ENCODE measurements around the gene SORBS2.

SORBS2 gene

DNA sequence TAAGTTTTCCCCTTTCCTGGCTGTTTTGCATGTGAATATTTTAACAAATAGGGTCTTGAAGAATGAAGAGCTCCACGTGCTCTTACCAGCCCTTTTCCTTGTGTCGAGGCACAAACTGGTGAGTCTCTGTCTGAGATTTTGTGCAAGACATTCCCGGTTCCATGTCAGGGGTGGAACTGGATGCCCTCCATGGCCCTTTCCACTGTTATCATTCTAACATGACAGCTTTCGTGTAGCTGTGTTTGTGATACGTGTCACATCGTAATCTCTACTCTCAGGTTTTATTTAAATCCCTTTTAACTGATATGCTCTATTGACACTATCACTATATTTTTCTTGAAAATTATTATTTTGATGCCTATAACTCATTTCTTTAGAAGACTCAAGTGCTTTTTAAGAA, 130.4 kb downstream of the SORBS2 start (continued):
- TF ChIP-seq, protein P1, sequence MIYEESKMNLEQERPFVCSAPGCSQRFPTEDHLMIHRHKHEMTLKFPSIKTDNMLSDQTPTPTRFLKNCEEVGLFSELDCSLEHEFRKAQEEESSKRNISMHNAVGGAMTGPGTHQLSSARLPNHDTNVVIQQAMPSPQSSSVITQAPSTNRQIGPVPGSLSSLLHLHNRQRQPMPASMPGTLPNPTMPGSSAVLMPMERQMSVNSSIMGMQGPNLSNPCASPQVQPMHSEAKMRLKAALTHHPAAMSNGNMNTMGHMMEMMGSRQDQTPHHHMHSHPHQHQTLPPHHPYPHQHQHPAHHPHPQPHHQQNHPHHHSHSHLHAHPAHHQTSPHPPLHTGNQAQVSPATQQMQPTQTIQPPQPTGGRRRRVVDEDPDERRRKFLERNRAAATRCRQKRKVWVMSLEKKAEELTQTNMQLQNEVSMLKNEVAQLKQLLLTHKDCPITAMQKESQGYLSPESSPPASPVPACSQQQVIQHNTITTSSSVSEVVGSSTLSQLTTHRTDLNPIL (CRISPR knock-in tag; IDR thresholded peaks at IDR 0.05; ENCODE audit: low read depth), result no peak
- TF ChIP-seq BACH2 (CRISPR knock-in tag; IDR thresholded peaks at IDR 0.05; ENCODE audit: borderline replicate concordance) (no peak), OSR1 (CRISPR knock-in tag; IDR thresholded peaks at IDR 0.05) (no peak)

GRCh38 chr4:185680617-185681016, 131.4 kb downstream of the SORBS2 start:
- no peak for ATAC-seq
- no peak for TF ChIP-seq BACH2 (CRISPR knock-in tag; IDR thresholded peaks at IDR 0.05; ENCODE audit: borderline replicate concordance)
- no peak for TF ChIP-seq ZFP3 (CRISPR knock-in tag; IDR thresholded peaks at IDR 0.05)

- TF ChIP-seq ISL1 (CRISPR knock-in tag; IDR thresholded peaks at IDR 0.05), result no peak
- no peak for TF ChIP-seq TOX (CRISPR knock-in tag; IDR thresholded peaks at IDR 0.05; ENCODE audit: borderline replicate concordance)
- no peak for TF ChIP-seq RARB (CRISPR knock-in tag; IDR thresholded peaks at IDR 0.05)
- TF ChIP-seq OSR1 (CRISPR knock-in tag; IDR thresholded peaks at IDR 0.05), result no peak
- TF ChIP-seq SNAI2 (CRISPR knock-in tag; IDR thresholded peaks at IDR 0.05), result no peak
- TF ChIP-seq, protein P2, sequence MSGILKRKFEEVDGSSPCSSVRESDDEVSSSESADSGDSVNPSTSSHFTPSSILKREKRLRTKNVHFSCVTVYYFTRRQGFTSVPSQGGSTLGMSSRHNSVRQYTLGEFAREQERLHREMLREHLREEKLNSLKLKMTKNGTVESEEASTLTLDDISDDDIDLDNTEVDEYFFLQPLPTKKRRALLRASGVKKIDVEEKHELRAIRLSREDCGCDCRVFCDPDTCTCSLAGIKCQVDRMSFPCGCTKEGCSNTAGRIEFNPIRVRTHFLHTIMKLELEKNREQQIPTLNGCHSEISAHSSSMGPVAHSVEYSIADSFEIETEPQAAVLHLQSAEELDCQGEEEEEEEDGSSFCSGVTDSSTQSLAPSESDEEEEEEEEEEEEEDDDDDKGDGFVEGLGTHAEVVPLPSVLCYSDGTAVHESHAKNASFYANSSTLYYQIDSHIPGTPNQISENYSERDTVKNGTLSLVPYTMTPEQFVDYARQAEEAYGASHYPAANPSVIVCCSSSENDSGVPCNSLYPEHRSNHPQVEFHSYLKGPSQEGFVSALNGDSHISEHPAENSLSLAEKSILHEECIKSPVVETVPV (CRISPR knock-in tag; IDR thresholded peaks at IDR 0.05), result no peak
- TF ChIP-seq CSDC2 (CRISPR knock-in tag; IDR thresholded peaks at IDR 0.05), result no peak
- no peak for TF ChIP-seq ZFP3 (CRISPR knock-in tag; IDR thresholded peaks at IDR 0.05)
- no peak for TF ChIP-seq ZNF70 (CRISPR knock-in tag; IDR thresholded peaks at IDR 0.05)
- no peak for TF ChIP-seq ZNF8 (CRISPR knock-in tag; IDR thresholded peaks at IDR 0.05)
- TF ChIP-seq, protein P3, sequence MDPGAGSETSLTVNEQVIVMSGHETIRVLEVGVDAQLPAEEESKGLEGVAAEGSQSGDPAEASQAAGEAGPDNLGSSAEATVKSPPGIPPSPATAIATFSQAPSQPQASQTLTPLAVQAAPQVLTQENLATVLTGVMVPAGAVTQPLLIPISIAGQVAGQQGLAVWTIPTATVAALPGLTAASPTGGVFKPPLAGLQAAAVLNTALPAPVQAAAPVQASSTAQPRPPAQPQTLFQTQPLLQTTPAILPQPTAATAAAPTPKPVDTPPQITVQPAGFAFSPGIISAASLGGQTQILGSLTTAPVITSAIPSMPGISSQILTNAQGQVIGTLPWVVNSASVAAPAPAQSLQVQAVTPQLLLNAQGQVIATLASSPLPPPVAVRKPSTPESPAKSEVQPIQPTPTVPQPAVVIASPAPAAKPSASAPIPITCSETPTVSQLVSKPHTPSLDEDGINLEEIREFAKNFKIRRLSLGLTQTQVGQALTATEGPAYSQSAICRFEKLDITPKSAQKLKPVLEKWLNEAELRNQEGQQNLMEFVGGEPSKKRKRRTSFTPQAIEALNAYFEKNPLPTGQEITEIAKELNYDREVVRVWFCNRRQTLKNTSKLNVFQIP (CRISPR knock-in tag; IDR thresholded peaks at IDR 0.05; ENCODE audit: borderline replicate concordance, low read depth), result no peak
- no peak for TF ChIP-seq TCF4 (CRISPR knock-in tag; IDR thresholded peaks at IDR 0.05; ENCODE audit: borderline replicate concordance)
- TF ChIP-seq PPARA (CRISPR knock-in tag; IDR thresholded peaks at IDR 0.05; ENCODE audit: borderline replicate concordance), result no peak
- no peak for TF ChIP-seq ZNF565 (CRISPR knock-in tag; conservative IDR thresholded peaks at IDR 0.05; ENCODE audit: low read depth)
- TF ChIP-seq ARNTL (CRISPR knock-in tag; IDR thresholded peaks at IDR 0.05; ENCODE audit: borderline replicate concordance, low read depth), result no peak
- no peak for TF ChIP-seq BACH2 (CRISPR knock-in tag; IDR thresholded peaks at IDR 0.05; ENCODE audit: borderline replicate concordance)
- TF ChIP-seq ESRRG (CRISPR knock-in tag; IDR thresholded peaks at IDR 0.05), result no peak
- no peak for ATAC-seq
Observed at GRCh38 chr4:185679523-185679922, 132.5 kb downstream of the SORBS2 start.

GRCh38 chr4:185677637-185678314, 134.2 kb downstream of the SORBS2 start:
- TF ChIP-seq ARNTL (CRISPR knock-in tag; IDR thresholded peaks at IDR 0.05; ENCODE audit: borderline replicate concordance, low read depth) (no peak), OSR1 (CRISPR knock-in tag; IDR thresholded peaks at IDR 0.05) (no peak), TCF4 (CRISPR knock-in tag; IDR thresholded peaks at IDR 0.05; ENCODE audit: borderline replicate concordance) (no peak), ZNF565 (CRISPR knock-in tag; conservative IDR thresholded peaks at IDR 0.05; ENCODE audit: low read depth) (no peak), TOX (CRISPR knock-in tag; IDR thresholded peaks at IDR 0.05; ENCODE audit: borderline replicate concordance) (no peak), CSDC2 (CRISPR knock-in tag; IDR thresholded peaks at IDR 0.05) (no peak), ZFP30 (CRISPR knock-in tag; IDR thresholded peaks at IDR 0.05) (no peak), ZFP3 (CRISPR knock-in tag; IDR thresholded peaks at IDR 0.05) (no peak), RARB (CRISPR knock-in tag; IDR thresholded peaks at IDR 0.05) (no peak), GLIS3 (CRISPR knock-in tag; IDR thresholded peaks at IDR 0.05) (no peak), ZC3H10 (CRISPR knock-in tag; IDR thresholded peaks at IDR 0.05) (no peak), ZNF8 (CRISPR knock-in tag; IDR thresholded peaks at IDR 0.05) (no peak), ZNF70 (CRISPR knock-in tag; IDR thresholded peaks at IDR 0.05) (no peak), ESRRG (CRISPR knock-in tag; IDR thresholded peaks at IDR 0.05) (no peak)
- TF ChIP-seq, protein P2 (CRISPR knock-in tag; IDR thresholded peaks at IDR 0.05), result no peak
- TF ChIP-seq, protein P4, sequence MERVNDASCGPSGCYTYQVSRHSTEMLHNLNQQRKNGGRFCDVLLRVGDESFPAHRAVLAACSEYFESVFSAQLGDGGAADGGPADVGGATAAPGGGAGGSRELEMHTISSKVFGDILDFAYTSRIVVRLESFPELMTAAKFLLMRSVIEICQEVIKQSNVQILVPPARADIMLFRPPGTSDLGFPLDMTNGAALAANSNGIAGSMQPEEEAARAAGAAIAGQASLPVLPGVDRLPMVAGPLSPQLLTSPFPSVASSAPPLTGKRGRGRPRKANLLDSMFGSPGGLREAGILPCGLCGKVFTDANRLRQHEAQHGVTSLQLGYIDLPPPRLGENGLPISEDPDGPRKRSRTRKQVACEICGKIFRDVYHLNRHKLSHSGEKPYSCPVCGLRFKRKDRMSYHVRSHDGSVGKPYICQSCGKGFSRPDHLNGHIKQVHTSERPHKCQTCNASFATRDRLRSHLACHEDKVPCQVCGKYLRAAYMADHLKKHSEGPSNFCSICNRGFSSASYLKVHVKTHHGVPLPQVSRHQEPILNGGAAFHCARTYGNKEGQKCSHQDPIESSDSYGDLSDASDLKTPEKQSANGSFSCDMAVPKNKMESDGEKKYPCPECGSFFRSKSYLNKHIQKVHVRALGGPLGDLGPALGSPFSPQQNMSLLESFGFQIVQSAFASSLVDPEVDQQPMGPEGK (CRISPR knock-in tag; IDR thresholded peaks at IDR 0.05; ENCODE audit: borderline replicate concordance), result no peak
- TF ChIP-seq, protein P3 (CRISPR knock-in tag; IDR thresholded peaks at IDR 0.05; ENCODE audit: borderline replicate concordance, low read depth), result no peak
- no peak for ATAC-seq

All from SK-N-SH treated with all-trans-retinoic acid at 6 μM for 48 hours (cell line).